ENCODE measurements around the gene OR4D5.

GRCh38 chr11:123939317-123939716, at the start of gene OR4D5:
- TF ChIP-seq POLR2AphosphoS5 (IDR thresholded peaks at IDR 0.05; ENCODE audit: low read depth, low read length) (no peak), POLR2A (IDR thresholded peaks at IDR 0.05; ENCODE audit: low read depth, low read length) (no peak), TAF1 (IDR thresholded peaks at IDR 0.05; ENCODE audit: borderline replicate concordance, low read depth, low read length) (no peak)

All from GM12892 (cell line).